ENCODE data around the gene POC1B. TPM values are rescaled to one million over a fixed set of nuclear protein-coding genes. Genes with fewer than 3 reads are reported as not detected.

POC1B gene
- total RNA-seq, 4 donors from 2014 or later, result 17.6 to 35.2 (median 23.8) TPM

- H3K27ac ChIP-seq, result peak overlapping the region in 3 of 4 donors; percentile 43 to 78 (median 72)
These were observed 153.1 kb downstream of the POC1B start for GRCh38 chr12:89372584-89373370.

GRCh38 chr12:89370850-89371249 lies 155.0 kb downstream of the POC1B start:
- Histone ChIP-seq H3K4me1 (peaks cover 6 to 60% (median 14%) of the 10 kb centered on the region in 3 donors), H3K9me3 (no peaks in the 10 kb centered on the region), H3K4me3 (no peak overlapping the region), H3K36me3 (no peaks in the 10 kb centered on the region), H3K27ac (no peak overlapping the region), H3K27me3 (no peaks in the 10 kb centered on the region)
- 61 to 67% methylated on average over 3 to 7 of the region's 7 CpGs for WGBS, 2 donors (ENCODE audit: low coverage in 1 of 2)
- no peak for ATAC-seq
- TF ChIP-seq POLR2A (IDR thresholded peaks at IDR 0.05) (no peak), EP300 (IDR thresholded peaks at IDR 0.05) (no peak), CTCF (IDR thresholded peaks at IDR 0.05) (no peak), POLR2AphosphoS5 (IDR thresholded peaks at IDR 0.05) (no peak)

More at GRCh38 chr12:89372584-89373370, 153.1 kb downstream of the POC1B start:
- 64 to 82% methylated on average over 4 to 5 of the region's 6 CpGs for WGBS, 2 donors (ENCODE audit: low coverage in 1 of 2)
- peaks cover 0 to 5% of the 10 kb centered on the region in 2 donors for H3K36me3 ChIP-seq
- ATAC-seq, result no peak
- H3K4me3 ChIP-seq, result no peak overlapping the region
- TF ChIP-seq CTCF (IDR thresholded peaks at IDR 0.05) (no peak), EP300 (IDR thresholded peaks at IDR 0.05) (no peak)
- peaks cover 6 to 48% (median 14%) of the 10 kb centered on the region in 3 donors for H3K4me1 ChIP-seq
- no peaks in the 10 kb centered on the region for H3K27me3 ChIP-seq
- H3K9me3 ChIP-seq, result no peaks in the 10 kb centered on the region

GRCh38 chr12:89370421-89370831 lies 155.4 kb downstream of the POC1B start:
- H3K4me1 ChIP-seq, result peaks cover 6 to 64% (median 14%) of the 10 kb centered on the region in 3 donors
- no peak for ATAC-seq
- no peak overlapping the region for H3K4me3 ChIP-seq
- no peak for TF ChIP-seq CTCF (IDR thresholded peaks at IDR 0.05)
- no peak for TF ChIP-seq POLR2A (IDR thresholded peaks at IDR 0.05)
- H3K27ac ChIP-seq, result no peak overlapping the region
- no peaks in the 10 kb centered on the region for H3K27me3 ChIP-seq
- no peaks in the 10 kb centered on the region for H3K9me3 ChIP-seq
- 77 to 80% methylated on average over 3 of the region's 3 CpGs for WGBS, 2 donors (ENCODE audit: low coverage in 1 of 2)
- no peaks in the 10 kb centered on the region for H3K36me3 ChIP-seq

Small RNAs within 50 kb of the gene (small RNA-seq; reads per million reads assigned to genes)
- gene AC025034.2 (0 reads per million in 4 donors), gene POC1B-GALNT4 (0 reads per million in 4 donors)

Other genes with a start within 250 kb of the POC1B start
- gene DUSP6, start 173.5 kb downstream of the POC1B start, total RNA-seq, result 10 to 100 TPM; 52.8 to 73.8 (median 58.5) TPM
- 10 to 100 TPM in 1 of 4 donors, 1 to 10 TPM in 3; 5.3 to 10.8 (median 7.1) TPM for gene GALNT4, start 1.3 kb downstream of the POC1B start, total RNA-seq
- gene ATP2B1, start 182.8 kb upstream of the POC1B start, total RNA-seq, result 10 to 100 TPM; 19.0 to 33.3 (median 27.8) TPM

Data from gastroesophageal sphincter (tissue), 4 donors.